Ishikawa (cell line): ENCODE measurements around the gene PRDM8.

Experiments
- CEBPB ChIP-seq: IDR thresholded peaks from 2 replicates; pipeline ENCODE4 v1.6.1; 2012
- CREB1 ChIP-seq: IDR thresholded peaks from 2 replicates; pipeline ENCODE4 v1.6.1; 2012; ENCODE audit warnings: low read depth
- EGR1 ChIP-seq: IDR thresholded peaks from 2 replicates; pipeline ENCODE4 v1.6.1; 2012
- EP300 ChIP-seq: IDR thresholded peaks from 2 replicates; pipeline ENCODE4 v1.6.1; 2012; ENCODE audit warnings: borderline replicate concordance
- FOXM1 ChIP-seq: IDR thresholded peaks from 2 replicates; pipeline ENCODE4 v1.6.1; 2012; ENCODE audit warnings: low read depth, borderline replicate concordance
- NFIC ChIP-seq: IDR thresholded peaks from 2 replicates; pipeline ENCODE4 v1.6.1; 2012
- RAD21 ChIP-seq: IDR thresholded peaks from 2 replicates; pipeline ENCODE4 v1.6.1; 2012; ENCODE audit warnings: low read depth
- TAF1 ChIP-seq: IDR thresholded peaks from 2 replicates; pipeline ENCODE4 v1.6.1; 2012; ENCODE audit warnings: low read depth, mild to moderate bottlenecking
- TCF12 ChIP-seq: IDR thresholded peaks from 2 replicates; pipeline ENCODE4 v1.6.1; 2012; ENCODE audit warnings: low read depth
- TEAD4 ChIP-seq: IDR thresholded peaks from 2 replicates; pipeline ENCODE4 v1.6.1; 2012
- YY1 ChIP-seq: IDR thresholded peaks from 2 replicates; pipeline ENCODE4 v1.6.1; 2012; ENCODE audit warnings: low read depth
- ZBTB7A ChIP-seq: IDR thresholded peaks from 2 replicates; pipeline ENCODE4 v1.6.1; 2012; ENCODE audit warnings: low read depth
- TF ChIP-seq, protein P1 (sequence below): IDR thresholded peaks from 2 replicates; pipeline ENCODE4 v1.6.1; 2012
- TF ChIP-seq, protein P2 (sequence below): IDR thresholded peaks from 2 replicates; pipeline ENCODE4 v1.6.1; 2012
- TF ChIP-seq, protein P3 (sequence below): IDR thresholded peaks from 2 replicates; pipeline ENCODE4 v1.6.1; 2012; ENCODE audit warnings: low read depth, mild to moderate bottlenecking

PRDM8 gene

DNA sequence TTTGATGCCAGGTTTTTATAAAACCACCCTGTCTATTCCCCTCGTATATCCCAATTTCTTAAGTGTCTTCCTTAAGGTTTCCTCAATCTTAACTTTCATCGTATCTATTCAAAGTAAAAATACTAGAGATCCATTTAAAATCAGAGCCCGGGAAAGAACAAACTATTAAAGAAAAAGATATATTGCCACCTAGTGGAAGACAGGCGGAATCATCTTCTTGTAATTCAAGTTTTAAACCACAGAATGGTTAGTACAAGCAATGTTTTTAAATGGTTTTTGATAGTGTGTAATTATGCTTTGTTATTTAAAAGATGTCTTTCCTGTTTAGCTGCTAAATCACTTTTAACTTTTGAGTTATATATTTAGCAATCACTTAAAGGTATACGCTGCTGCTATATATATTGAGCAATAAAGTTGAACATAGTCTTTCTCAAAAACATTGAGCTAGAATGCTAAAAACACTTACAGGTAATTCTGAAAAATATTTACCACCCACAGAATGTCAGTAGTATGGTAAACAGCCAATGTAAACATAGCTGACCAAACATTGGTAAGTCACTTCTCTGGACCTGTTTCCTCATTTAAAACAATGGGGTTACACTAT lies 18.2 kb downstream of the PRDM8 start:
- peak; percentile 52 for TF ChIP-seq RAD21
- no peak for TF ChIP-seq FOXM1

DNA sequence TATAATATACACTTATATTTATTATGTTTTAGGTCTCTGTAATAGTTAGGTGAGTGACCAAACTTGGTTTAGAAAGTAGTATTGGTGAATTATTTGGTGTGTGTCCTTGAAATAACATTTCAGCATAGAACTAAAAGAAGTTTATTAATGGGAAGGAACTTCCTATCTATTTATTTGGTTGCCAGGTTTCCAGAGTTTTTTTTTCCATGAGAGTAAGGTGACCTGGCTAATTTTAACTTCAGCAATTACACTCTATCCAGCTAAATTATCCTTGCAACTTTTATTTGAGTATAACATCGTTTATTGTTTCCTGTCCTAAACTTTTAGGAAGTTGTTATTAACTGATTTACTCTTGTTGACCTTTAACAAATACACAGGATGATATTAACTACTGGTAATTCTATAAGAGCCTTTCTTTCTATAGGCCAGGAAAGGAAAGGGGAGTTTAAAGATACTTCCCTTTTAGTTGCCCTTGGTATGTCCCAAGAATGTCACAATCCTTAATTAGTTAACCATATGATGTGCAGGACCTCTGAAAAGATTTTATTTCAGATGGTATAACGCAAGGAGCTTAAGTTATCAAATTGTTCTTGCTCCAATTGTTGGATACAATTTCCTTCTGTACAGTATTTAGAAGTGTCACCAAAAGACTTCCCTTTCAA lies 18.9 kb downstream of the PRDM8 start:
- no peak for TF ChIP-seq TAF1
- no peak for TF ChIP-seq EGR1
- TF ChIP-seq, protein P1, sequence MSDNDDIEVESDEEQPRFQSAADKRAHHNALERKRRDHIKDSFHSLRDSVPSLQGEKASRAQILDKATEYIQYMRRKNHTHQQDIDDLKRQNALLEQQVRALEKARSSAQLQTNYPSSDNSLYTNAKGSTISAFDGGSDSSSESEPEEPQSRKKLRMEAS: no peak
- no peak for TF ChIP-seq YY1
- TF ChIP-seq, protein P2, sequence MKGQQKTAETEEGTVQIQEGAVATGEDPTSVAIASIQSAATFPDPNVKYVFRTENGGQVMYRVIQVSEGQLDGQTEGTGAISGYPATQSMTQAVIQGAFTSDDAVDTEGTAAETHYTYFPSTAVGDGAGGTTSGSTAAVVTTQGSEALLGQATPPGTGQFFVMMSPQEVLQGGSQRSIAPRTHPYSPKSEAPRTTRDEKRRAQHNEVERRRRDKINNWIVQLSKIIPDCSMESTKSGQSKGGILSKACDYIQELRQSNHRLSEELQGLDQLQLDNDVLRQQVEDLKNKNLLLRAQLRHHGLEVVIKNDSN: no peak
- TF ChIP-seq TCF12: no peak
- TF ChIP-seq CEBPB: no peak
- no peak for TF ChIP-seq ZBTB7A
- TF ChIP-seq RAD21: no peak
- TF ChIP-seq FOXM1: no peak
- TF ChIP-seq, protein P3, sequence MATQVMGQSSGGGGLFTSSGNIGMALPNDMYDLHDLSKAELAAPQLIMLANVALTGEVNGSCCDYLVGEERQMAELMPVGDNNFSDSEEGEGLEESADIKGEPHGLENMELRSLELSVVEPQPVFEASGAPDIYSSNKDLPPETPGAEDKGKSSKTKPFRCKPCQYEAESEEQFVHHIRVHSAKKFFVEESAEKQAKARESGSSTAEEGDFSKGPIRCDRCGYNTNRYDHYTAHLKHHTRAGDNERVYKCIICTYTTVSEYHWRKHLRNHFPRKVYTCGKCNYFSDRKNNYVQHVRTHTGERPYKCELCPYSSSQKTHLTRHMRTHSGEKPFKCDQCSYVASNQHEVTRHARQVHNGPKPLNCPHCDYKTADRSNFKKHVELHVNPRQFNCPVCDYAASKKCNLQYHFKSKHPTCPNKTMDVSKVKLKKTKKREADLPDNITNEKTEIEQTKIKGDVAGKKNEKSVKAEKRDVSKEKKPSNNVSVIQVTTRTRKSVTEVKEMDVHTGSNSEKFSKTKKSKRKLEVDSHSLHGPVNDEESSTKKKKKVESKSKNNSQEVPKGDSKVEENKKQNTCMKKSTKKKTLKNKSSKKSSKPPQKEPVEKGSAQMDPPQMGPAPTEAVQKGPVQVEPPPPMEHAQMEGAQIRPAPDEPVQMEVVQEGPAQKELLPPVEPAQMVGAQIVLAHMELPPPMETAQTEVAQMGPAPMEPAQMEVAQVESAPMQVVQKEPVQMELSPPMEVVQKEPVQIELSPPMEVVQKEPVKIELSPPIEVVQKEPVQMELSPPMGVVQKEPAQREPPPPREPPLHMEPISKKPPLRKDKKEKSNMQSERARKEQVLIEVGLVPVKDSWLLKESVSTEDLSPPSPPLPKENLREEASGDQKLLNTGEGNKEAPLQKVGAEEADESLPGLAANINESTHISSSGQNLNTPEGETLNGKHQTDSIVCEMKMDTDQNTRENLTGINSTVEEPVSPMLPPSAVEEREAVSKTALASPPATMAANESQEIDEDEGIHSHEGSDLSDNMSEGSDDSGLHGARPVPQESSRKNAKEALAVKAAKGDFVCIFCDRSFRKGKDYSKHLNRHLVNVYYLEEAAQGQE: no peak

DNA sequence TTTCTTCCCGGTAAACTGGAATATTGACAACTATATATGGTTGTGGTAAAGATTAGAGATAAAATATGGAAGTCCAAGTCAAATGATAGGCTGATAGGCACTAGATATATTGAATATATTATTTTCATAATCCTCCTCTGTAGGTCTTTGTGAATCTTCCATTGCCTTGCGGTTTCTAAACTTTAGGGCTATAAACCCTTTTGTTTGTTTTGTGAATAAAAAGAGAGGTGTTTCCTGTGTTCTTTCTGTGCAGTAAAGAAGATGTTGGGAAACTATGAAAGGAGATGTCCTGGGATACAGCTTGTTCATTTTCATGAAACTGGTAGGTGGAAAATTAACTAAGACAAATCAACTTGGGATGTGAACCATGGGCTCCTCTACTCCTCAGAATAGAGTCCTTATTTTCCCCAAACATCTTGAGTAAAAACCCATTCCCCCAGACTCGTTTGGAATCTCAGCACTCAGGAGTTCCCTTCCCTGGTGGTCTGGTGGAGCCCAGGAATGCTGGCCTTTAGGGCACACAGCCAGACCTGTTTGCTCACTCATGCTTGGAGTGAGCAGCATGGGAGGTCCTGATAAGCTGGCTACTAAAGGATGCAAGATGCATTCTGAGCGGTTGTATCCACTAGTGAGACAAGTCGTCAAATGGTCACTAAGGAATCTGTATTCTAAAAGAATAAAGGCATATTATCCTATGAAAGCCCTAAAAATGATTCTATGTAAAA lies 22.2 kb downstream of the PRDM8 start:
- TF ChIP-seq, protein P1: no peak
- no peak for TF ChIP-seq EGR1
- no peak for TF ChIP-seq TEAD4
- no peak for TF ChIP-seq RAD21
- TF ChIP-seq CREB1: no peak
- no peak for TF ChIP-seq CEBPB
- TF ChIP-seq ZBTB7A: no peak
- TF ChIP-seq FOXM1: no peak
- no peak for TF ChIP-seq TCF12
- no peak for TF ChIP-seq TAF1
- TF ChIP-seq, protein P3: no peak
- TF ChIP-seq, protein P2: no peak
- no peak for TF ChIP-seq NFIC
- TF ChIP-seq EP300: no peak

DNA sequence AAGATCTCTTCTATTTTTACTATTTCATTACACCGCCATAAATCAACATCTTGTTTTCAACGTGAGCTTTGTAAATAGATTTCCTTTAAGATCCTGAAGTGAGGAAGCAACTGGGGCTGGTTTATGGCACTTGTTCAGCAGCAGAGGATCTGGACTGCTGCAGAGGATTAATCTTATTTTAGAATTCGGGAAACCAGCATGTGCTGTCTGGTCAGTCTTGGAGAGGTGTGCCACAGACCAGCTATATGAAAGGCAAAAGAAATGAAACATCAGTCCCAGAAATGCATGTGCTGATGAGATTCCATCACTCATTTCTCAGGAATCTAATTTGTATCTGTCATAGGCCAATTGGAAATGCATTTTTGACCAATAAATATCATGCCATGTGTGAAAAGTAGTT lies 23.4 kb downstream of the PRDM8 start:
- TF ChIP-seq YY1 (no peak), FOXM1 (no peak), CEBPB (no peak), TEAD4 (no peak)

DNA sequence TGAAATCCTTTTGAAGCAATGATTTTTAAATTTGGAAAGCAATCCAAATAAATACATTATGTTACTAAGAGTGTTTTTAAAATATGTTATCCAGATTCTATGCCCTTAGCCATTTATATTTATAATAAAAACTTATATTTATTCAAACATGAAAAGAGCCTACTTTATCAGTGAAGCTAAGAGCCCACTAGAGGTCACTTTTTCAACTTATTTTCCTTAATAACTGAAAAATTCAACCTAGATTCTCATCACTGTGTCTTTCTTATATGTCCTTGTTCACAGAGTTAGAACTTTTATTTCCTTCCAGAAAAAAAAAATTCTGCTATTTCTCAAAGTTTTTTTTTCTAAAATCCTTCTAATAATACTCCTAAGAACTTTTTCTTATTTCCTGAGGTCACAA lies 23.9 kb downstream of the PRDM8 start:
- TF ChIP-seq RAD21 (no peak), ZBTB7A (no peak), TEAD4 (no peak), EP300 (no peak), YY1 (no peak), NFIC (no peak), CREB1 (no peak)
- TF ChIP-seq, protein P2: no peak
- TF ChIP-seq, protein P1: no peak
